ENCODE measurements around the gene FUBP1. TPM values are rescaled to one million over a fixed set of nuclear protein-coding genes. Genes with fewer than 3 reads are reported as not detected.

FUBP1 gene
- total and polyA plus RNA-seq, 10 donors, result 52.5 to 196 (median 157) TPM

DNA sequence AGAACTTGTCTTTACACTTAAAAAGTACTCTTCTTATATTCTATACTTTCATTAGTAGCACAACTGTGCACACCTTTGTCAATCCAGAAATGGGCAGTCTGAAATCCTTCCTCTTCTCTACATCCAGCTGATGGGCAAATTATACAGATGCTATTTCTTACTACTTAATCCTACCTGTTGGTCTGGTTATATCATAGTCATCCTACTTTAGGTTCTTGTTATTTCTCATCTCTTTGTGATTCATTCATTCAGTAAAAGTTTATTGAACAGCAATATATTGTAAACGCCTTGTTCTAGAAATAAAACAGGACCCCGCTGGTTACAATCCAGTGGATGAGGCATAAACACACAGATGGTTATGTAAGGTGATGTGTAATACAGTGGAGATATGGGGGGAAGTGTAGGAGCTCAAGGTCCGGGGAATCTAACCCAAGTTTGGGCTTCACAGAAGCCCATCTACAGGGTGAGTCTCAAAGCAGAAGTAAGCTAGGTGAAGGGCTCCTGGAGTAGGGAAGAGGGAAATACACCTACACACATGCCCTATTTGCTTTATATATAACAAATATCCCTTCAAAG is 11.8 kb upstream of the FUBP1 start:
- WGBS, 5 donors, result 72 to 91% (median 87%) methylated on average over 3 of the region's 3 CpGs
- no peaks in the 10 kb centered on the region for H3K9me3 ChIP-seq

GRCh38 chr1:77989744-77990143 is 10.9 kb upstream of the FUBP1 start:
- Histone ChIP-seq H3K4me3 (no peak overlapping the region), H3K27ac (no peak overlapping the region), H3K36me3 (peaks cover 0 to 11% (median 3%) of the 10 kb centered on the region in 6 donors), H3K9me3 (no peaks in the 10 kb centered on the region), H3K4me1 (peaks cover 0 to 32% (median 9%) of the 10 kb centered on the region in 6 donors), H3K27me3 (replicated peaks in 1 of 7) (no peaks in the 10 kb centered on the region)
- no peak for TF ChIP-seq POLR2AphosphoS5 (IDR thresholded peaks at IDR 0.05)
- 85 to 94% (median 91%) methylated on average over 2 of the region's 2 CpGs for WGBS, 5 donors
- intact Hi-C loops (cut with DNase I; ENCODE audit: low total_unique reads), result no loop called here
- DNase-seq, result no peak

More for the DNA sequence above, 11.8 kb upstream of the FUBP1 start:
- no peak for DNase-seq
- Histone ChIP-seq H3K4me1 (peaks cover 0 to 25% (median 6%) of the 10 kb centered on the region in 6 donors), H3K36me3 (peaks cover 0 to 16% (median 3%) of the 10 kb centered on the region in 6 donors), H3K27ac (no peak overlapping the region), H3K4me3 (no peak overlapping the region), H3K27me3 (replicated peaks in 1 of 7) (no peaks in the 10 kb centered on the region)
- intact Hi-C loops (cut with DNase I; ENCODE audit: low total_unique reads), result no loop called here
- no peak for TF ChIP-seq POLR2AphosphoS5 (IDR thresholded peaks at IDR 0.05)
- TF ChIP-seq POLR2A (IDR thresholded peaks at IDR 0.05), result no peak
- TF ChIP-seq CTCF (IDR thresholded peaks at IDR 0.05 in 8 of 11, conservative IDR thresholded peaks at IDR 0.05 in 3 of 11), result no peak

DNA sequence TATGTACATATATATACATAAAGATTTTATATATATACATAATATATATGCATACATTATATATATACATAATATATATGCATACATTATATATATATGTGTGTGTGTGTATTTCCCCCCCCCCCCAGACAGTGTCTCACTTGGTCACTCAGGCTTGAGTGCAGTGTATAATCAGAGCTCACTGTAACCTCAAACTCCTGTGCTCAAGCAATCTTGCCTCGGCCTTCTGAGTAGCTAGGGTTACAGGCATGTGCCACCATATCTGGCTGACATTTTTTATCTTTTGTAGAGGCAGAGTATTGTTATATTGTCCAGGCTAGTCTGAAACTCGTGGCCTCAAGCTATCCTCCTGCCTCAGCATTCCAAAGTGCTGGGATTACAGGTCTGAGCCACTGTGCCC is 9.0 kb upstream of the FUBP1 start:
- 88 to 96% (median 90%) methylated on average over 2 of the region's 2 CpGs for WGBS, 5 donors
- peaks cover 0 to 40% (median 12%) of the 10 kb centered on the region in 6 donors for H3K4me1 ChIP-seq
- no peaks in the 10 kb centered on the region for H3K9me3 ChIP-seq
- no peak overlapping the region for H3K4me3 ChIP-seq
- DNase-seq, result no peak
- no peaks in the 10 kb centered on the region for H3K27me3 ChIP-seq (replicated peaks in 1 of 7)
- H3K36me3 ChIP-seq, result peaks cover 0 to 5% (median under 1%) of the 10 kb centered on the region in 6 donors
- TF ChIP-seq POLR2A (IDR thresholded peaks at IDR 0.05) (no peak), CTCF (IDR thresholded peaks at IDR 0.05 in 8 of 11, conservative IDR thresholded peaks at IDR 0.05 in 3 of 11) (no peak), POLR2AphosphoS5 (IDR thresholded peaks at IDR 0.05) (no peak)
- no peak overlapping the region for H3K27ac ChIP-seq
- intact Hi-C loops (cut with DNase I; ENCODE audit: low total_unique reads), result no loop called here

- intact Hi-C loops (cut with DNase I; ENCODE audit: low total_unique reads), result no loop called here
- no peaks in the 10 kb centered on the region for H3K36me3 ChIP-seq
- no peak for TF ChIP-seq POLR2AphosphoS5 (IDR thresholded peaks at IDR 0.05)
- TF ChIP-seq CTCF (IDR thresholded peaks at IDR 0.05 in 8 of 11, conservative IDR thresholded peaks at IDR 0.05 in 3 of 11), result no peak
- no peak for TF ChIP-seq POLR2A (IDR thresholded peaks at IDR 0.05)
- peaks cover 3 to 41% (median 12%) of the 10 kb centered on the region in 6 donors for H3K4me1 ChIP-seq
- H3K27ac ChIP-seq, result peak overlapping the region in 2 of 8 donors; percentile 60 to 63
- H3K27me3 ChIP-seq (replicated peaks in 1 of 7), result no peaks in the 10 kb centered on the region
- no peak overlapping the region for H3K4me3 ChIP-seq
- no peaks in the 10 kb centered on the region for H3K9me3 ChIP-seq
- DNase-seq, result no peak
Measured at GRCh38 chr1:77986810-77987209, 7.9 kb upstream of the FUBP1 start.

Data from spleen (tissue), 11 donors.